Astrocyte of the hippocampus (primary cell): ENCODE results near the gene MRGPRX4.
"Not testable (repeated sequence)": the region's sequence is repeated elsewhere in the genome, so short reads cannot be mapped to it uniquely, and the experiment has no call there.

Experiments used
- DNase-seq: peaks from one replicate; pipeline ENCODE4 v3.0.0; 2011; ENCODE audit warnings: low read depth, low spot score

The MRGPRX4 gene

DNA sequence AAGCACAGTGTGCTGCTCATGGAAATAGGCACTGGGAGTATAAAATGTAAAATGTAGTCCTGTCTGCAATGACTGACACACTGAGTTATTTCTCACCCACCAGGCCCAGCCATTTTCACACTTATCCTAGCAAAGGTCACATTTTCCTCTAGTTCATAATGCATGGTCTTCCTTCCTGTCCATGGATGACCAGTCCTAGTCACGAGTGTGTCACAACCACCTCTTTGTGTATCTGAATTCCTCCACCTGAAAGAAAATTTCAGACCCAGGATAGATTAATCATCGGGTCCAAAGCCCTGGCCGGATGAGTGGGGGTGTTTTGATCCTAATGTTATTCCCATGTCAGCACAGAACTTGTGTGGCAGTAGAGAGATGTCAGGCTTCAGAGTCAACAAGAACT lies at the start of gene MRGPRX4:
TSS of gene MRGPRX4 (plus strand) at position 172 of the 400 bp plus-strand sequence. CDS start 420 bp downstream, outside the sequence.
- no peak for DNase-seq

DNA sequence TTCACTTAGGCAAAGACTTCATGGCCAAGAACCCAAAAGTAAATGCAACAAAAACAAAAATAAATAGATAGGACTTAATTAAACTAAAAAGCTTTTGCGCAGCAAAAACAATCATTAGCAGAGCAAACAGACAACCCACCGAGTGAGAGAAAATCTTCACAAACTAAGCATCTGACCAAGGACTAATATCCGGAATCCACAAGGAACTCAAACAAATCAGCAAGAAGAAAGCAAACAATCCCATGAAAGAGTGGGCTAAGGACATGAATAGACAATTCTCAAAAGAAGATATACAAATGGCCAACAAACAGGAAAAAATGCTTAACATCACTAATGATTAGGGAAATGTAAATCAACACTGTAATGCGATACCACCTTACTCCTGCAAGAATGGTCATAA lies 41.5 kb upstream of the MRGPRX4 start:
- not testable (repeated sequence) for DNase-seq

DNA sequence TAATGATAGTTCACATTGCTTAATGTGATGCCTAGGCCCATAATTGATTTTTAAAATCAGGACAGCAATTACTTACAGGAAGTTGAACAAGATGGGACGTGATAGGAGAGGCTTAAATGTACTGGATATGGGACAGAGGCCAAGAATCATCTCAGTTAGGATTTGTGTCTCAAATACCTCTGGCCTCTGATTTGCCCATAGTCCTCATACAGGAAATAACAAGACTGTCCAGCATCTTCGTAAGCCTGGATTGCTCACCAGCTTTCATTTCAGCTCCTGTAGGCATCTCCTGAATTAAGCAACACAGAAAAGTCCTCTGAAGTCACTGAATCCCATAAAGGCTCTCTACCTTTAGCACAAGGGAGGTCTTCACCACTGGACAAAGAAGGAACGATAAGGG lies 40.3 kb upstream of the MRGPRX4 start, which contains the start of gene MRGPRX3:
TSS of gene MRGPRX3 (plus strand) at position 231 of the 400 bp plus-strand sequence. CDS start 4,632 bp downstream, outside the sequence.
- DNase-seq = no peak

DNA sequence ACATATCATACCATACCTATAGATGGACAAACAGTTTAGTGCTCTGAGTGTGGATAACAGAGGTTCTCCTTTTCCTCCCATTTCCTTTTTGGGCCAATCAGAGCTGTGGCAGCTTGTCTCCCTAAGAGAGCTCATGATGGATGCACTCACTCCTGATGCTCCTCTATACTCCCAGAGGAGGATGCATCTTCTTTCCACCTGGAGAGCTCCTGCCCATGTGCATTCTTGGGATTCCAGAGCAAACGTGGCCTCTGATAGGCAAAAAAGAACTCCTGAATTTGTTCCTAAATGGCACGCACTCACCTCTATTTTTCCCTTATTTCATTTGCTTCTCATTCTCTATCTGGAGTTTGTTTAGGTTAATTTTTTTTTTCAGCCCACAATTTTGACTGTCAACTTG lies 37.3 kb upstream of the MRGPRX4 start:
- DNase-seq = no peak

DNA sequence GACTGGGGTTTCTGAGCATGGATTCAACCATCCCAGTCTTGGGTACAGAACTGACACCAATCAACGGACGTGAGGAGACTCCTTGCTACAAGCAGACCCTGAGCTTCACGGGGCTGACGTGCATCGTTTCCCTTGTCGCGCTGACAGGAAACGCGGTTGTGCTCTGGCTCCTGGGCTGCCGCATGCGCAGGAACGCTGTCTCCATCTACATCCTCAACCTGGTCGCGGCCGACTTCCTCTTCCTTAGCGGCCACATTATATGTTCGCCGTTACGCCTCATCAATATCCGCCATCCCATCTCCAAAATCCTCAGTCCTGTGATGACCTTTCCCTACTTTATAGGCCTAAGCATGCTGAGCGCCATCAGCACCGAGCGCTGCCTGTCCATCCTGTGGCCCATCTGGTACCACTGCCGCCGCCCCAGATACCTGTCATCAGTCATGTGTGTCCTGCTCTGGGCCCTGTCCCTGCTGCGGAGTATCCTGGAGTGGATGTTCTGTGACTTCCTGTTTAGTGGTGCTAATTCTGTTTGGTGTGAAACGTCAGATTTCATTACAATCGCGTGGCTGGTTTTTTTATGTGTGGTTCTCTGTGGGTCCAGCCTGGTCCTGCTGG lies 35.3 kb upstream of the MRGPRX4 start:
- DNase-seq = no peak

DNA sequence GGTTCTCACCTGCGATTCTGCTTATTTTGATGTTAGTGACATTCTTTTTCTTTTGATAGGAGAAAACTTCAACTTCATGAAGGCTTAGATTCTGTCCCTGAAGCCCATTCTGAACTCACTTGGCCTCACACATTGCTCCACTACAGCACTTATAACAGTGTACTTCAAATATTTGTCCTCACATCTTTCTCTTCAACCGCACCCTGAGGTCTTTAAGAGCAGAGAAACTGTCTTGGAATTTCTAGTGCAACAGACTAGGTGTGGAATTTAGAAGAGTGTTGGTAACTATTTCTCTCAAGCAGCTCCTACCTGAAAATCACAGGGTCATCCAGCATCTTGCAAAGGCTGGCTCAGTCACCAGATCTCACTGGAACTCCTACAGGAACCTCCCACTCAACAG lies 32.5 kb upstream of the MRGPRX4 start:
- no peak for DNase-seq

DNA sequence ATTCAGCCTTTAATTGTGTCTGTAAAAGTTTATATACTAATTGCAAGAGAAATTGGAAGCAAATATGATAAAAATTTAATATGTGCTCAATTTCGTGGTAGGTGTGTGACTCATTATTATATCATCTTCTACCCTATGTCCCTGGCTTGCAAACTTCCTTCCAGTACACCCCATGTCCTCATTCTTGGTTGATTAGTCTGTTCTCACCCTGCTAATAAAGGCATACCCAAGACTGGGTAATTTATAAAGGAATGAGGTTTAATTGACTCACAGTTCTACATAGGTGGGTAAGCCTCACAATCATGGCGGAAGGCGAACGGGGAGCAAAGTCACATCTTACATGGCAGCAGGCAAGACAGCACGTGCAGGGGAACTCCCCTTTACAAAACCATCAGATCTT lies 28.4 kb upstream of the MRGPRX4 start:
- peak; percentile 5 for DNase-seq

DNA sequence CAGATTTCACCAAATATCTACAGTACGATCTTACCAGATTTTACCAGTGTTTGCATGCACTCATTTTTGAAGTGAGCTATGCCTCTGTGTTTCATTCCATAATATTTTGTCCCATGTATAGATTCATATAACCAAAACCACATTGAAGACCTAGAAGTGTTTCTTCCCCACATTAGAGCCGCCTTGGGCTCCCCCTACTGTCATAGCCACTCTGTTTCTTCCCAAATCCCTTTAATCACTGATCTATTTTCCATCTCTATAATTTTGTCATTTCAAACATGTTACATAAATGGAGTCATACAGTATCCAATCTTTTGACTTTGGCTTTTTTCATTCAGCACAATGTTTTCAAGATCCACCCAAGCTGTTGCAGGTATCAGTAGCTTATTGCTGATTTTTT lies 27.6 kb upstream of the MRGPRX4 start:
- no peak for DNase-seq

DNA sequence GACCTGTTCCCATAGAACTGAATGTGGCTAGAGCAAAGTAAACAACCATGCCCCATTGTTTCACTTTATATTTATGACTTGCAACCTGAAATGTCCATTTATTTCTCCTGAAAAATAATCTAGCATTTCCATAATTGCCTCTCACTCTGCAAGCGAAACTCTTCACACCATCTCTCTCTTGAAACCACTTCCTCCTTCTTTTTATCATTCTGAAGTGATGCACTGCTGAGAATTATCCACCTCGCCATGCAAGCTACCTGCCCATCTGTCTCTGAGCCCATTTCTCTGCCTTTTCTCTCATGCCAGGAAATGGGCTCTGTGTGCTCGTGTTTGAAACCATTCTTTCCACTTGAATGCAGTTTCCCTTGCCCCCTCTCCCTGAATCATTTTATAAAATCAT lies 26.8 kb upstream of the MRGPRX4 start:
- no peak for DNase-seq

DNA sequence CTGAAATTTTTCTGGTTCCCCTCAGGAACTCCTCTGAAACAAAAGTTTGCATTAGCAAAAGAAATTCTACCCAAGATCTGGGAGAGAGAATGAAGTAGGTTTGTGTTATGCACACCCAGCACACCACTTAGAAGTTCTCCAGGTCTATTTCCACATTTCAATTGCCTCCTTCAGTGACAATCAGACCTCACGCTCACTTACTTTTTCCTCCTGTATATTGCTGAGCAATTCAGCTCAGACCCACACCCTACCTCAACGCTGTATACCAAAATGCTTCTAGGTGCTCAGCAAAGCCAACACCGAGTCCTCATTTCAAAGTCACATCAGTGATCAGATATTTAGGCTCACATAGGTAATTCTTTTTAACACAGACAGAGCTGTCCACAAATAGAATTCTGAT lies 21.1 kb upstream of the MRGPRX4 start:
- DNase-seq = no peak

DNA sequence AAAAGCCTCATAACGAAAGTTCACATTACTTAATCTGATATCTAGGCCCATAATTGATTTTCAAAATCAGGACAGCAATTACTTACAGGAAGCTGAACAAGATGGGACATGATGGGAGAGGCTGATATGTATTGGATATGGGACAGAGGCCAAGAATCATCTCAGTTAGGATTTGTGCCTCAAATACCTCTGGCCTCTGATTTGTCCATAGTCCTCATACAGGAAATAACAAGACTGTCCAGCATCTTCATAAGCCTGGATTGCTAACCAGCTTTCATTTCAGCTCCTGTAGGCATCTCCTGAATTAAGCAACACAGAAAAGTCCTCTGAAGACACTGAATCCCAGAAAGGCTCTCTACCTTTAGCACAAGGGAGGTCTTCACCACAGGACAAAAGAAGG lies 4.3 kb upstream of the MRGPRX4 start:
- no peak for DNase-seq

DNA sequence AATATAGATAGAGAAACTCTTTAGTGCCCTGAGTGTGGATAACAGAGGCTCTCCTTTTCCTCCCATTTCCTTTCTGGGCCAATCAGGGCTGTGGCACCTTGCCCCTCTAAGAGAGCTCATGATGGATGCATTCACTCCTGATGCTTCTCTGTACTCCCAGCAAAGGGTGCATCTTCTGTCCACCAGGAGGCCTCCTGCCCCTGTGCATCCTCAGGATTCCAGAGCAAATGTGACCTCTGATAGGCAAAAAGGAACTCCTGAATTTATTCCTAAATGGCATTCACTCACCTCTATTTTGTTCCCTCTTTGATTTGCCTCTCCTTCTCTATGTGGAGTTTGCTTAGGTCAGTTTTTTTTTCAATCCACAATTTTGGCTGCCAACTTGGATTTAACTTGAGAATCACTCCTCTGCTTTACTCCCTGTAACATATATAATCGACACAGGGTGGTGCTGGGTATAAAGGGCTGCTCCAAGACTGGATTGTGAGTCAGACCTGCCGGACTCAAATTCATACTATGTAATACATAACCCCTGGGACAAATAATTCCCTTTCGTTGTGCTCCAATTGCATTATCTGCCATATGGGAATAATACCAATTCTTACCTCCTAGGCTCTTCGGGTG lies 1.1 kb upstream of the MRGPRX4 start:
- DNase-seq = peak; percentile 6

DNA sequence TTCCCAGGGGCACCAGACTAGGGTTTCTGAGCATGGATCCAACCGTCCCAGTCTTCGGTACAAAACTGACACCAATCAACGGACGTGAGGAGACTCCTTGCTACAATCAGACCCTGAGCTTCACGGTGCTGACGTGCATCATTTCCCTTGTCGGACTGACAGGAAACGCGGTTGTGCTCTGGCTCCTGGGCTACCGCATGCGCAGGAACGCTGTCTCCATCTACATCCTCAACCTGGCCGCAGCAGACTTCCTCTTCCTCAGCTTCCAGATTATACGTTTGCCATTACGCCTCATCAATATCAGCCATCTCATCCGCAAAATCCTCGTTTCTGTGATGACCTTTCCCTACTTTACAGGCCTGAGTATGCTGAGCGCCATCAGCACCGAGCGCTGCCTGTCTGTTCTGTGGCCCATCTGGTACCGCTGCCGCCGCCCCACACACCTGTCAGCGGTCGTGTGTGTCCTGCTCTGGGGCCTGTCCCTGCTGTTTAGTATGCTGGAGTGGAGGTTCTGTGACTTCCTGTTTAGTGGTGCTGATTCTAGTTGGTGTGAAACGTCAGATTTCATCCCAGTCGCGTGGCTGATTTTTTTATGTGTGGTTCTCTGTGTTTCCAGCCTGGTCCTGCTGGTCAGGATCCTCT lies 709 bp downstream of the MRGPRX4 start:
- DNase-seq = no peak

DNA sequence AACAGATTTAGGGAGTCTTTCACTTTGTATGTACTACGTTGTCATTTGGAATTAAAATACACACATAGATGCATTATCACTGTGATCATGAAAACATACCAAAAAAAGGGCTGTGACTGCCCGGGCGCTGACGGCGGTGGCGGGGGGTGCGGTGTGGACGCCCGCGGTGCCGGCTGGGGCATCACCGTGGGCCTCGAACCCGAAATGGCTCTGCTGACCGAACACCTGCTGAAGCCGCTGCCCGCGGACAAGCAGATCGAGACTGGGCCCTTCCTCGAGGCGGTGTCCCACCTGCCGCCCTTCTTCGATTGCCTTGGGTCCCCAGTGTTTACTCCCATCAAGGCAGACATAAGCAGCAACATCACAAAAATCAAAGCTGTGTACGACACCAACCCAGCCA lies 16.2 kb downstream of the MRGPRX4 start:
- no peak for DNase-seq

DNA sequence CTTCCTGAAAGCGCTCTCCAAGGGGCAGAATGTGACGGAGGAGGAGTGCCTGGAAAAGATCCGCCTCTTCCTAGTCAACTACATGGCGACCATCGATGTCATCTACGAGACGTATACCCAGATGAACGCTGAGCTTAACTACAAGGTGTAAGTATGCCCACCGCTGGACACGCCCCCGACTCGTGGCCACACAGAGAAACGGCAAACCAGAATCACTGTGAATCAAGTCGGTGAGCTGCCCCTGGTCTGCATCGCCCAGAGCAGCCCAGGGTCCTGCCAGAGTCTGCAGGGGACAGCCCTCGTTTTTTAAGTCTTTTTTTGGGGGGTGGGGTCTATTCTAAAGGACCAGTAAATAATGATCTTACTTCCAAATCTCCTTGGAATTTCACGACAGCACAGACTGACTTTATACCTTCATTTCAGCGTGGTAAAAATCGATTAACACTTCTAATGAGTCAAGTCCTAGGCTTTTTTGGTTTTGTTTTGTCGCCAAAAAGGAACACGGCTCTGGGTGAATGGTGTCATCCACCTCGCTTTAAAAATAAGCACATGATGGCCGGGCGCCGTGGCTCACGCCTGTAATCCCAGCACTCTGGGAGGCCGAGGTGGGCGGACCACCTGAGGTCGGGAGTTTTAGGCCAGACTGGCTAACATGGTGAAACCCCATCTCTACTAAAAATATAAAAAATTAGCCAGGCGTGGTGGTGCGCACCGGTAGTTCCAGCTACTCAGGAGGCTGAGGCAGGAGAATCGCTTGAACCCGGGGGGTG lies 17.0 kb downstream of the MRGPRX4 start:
- DNase-seq = not testable (repeated sequence)

DNA sequence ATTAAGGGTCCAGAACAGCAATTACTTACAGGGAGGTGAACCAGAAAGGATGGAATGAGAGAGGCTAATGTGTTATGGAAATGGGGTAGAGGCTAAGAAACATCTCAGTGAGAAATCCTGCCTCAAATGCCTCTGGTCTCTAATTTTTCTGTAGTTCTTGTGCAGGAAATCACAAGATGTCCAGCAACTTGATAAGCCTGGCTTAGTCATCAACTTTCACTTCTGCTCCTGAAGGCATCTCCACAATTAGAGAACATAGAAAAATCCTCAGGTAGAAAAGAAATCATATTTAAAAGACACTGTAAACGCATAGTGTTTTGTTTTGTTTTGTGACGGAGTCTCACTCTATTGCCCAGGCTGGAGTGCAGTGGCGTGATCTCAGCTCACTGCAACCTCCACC lies 18.7 kb downstream of the MRGPRX4 start:
- DNase-seq = no peak

DNA sequence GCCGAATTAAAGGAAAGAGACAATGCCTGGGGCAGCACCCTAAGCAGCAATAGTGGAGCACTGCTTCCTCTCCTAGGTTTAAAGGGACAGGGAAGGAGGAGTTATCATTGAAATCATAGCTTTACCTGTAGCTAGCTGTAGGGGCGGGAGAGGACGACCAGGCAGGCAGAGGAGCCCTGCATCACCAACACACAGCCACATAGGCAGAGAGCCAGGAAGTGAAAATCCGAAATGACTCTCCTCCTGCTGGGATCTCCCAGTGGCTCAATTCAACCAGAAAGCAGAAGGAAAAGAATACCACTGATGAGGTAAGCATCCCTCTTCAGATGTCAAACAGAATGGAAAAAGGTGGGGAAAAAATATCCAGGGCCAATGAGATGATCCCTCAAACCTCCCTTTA lies 20.4 kb downstream of the MRGPRX4 start:
- DNase-seq = no peak

DNA sequence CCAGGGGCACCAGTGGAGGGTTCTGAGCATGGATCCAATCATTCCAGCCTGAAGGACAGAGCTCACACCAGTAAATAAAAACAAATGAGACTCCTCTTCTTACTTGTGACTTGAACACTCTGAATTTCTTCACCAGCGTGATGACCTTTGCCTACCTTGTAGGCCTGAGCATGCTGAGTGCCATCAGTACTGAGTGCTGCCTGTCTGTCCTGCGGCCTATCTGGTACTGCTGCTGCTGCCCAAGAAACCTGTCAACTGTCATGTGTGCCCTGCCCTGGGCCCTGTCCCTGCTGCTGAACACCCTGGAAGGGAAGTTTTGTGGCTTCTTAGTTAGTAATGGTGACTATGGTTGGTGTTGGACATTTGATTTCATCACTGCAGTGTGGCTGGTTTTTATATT lies 23.9 kb downstream of the MRGPRX4 start:
- no peak for DNase-seq

DNA sequence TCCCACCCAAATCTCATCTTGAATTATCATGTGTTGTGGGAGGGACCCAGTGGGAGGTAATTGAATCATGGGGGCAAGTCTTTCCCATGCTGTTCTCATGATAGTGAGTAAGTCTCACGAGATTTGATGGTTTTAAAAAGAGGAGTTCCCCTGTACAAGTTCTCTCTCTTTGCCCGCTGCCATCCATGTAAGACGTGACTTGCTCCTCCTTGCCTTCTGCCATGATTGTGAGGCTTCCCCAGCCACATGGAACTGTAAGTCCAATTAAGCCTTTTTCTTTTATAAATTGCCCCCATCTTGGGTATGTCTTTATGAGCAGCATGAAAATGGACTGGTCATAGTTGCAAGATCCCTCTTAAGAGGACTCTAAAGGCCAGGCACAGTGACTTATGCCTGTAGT lies 25.1 kb downstream of the MRGPRX4 start:
- DNase-seq = not testable (repeated sequence)

DNA sequence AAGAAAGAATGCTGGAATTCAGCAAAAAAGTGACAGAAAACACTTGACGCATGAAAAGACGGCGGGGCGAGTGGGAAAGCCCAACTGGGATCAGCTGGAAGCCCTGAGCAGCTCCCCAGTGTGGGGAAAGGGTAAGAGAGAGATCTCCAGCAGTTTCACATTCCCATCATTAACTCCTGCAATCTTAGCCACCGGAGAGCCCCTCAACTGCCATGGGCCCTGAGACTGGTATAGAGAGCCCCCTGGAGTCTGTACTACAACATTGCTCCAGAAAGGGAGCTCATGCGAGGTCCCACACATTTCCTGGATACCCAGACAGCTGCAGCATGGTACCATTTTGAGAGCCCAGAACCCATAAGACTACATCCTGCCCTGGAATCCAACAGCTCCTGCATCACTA lies 31.1 kb downstream of the MRGPRX4 start:
- DNase-seq = peak; percentile 12

DNA sequence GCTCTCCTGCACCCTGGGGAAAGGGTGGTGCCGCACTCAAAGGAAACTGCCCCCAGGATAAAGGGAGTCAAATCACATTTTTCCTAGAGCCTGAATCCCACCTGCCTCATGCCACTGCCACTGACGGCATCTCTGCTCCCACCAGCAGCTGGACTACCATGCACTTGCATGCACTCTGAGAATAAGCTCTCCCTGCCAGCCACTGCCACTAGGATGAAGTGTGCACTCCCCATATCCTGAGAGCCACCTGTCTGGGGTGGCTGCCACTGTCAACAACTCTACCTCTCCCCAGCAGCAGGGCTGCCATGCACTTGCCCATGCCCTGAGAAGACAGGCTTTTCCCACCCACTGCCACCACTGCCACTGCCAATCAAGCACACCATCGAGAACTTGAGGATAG lies 31.6 kb downstream of the MRGPRX4 start:
- no peak for DNase-seq

DNA sequence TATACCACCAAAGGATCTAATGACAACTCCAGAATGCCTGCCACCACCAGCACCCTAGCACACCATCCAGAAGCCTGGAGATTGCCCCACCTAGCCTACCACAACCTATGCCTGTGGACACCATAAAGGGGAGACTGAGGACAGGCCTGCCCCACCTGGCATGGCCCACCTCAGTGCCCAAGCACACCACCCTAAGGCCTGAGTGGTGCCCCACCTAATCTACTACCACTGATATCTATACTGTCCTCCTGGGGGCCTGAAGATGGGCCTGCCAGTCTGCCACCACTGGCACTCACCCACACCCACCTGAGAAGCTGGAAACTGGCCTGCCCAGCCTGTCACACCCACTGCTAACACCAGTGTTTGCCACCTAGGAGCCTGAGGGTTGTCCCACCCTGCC lies 32.1 kb downstream of the MRGPRX4 start:
- DNase-seq = no peak
